Stimulated activated CD8-positive, alpha-beta memory T cell treated with anti-CD3 and anti-CD28 coated beads, Interleukin-15, amount 100 ng/mL, for 48 hours (primary cell): Measurements from ENCODE around the gene UPF1.
"Not testable (repeated sequence)": the region's sequence is repeated elsewhere in the genome, so short reads cannot be mapped to it uniquely, and the experiment has no call there.

ENCODE experiments used
- DNase-seq, 2 donors: peaks; one replicate each; pipeline ENCODE4 v3.0.0-alpha.2; 2020; ENCODE audit warnings: low read depth in 2 of 2

Gene UPF1

GRCh38 chr19:18799389-18799970 lies 32.3 kb upstream of the UPF1 start:
- no peak for DNase-seq

- DNase-seq: no peak
These were observed 31.7 kb upstream of the UPF1 start for GRCh38 chr19:18800079-18800478.

- no peak for DNase-seq
These were observed 31.1 kb upstream of the UPF1 start for GRCh38 chr19:18800636-18801035.

- no peak for DNase-seq
These were observed 29.4 kb upstream of the UPF1 start for GRCh38 chr19:18802354-18802753.

GRCh38 chr19:18803550-18804138 lies 28.1 kb upstream of the UPF1 start:
- no peak for DNase-seq

- DNase-seq: no peak
These were observed 27.6 kb upstream of the UPF1 start for GRCh38 chr19:18804139-18804601.

GRCh38 chr19:18804643-18805042 lies 27.1 kb upstream of the UPF1 start:
- no peak for DNase-seq

GRCh38 chr19:18807861-18808331 lies 23.9 kb upstream of the UPF1 start:
- no peak for DNase-seq

GRCh38 chr19:18809149-18809868 lies 22.4 kb upstream of the UPF1 start:
- DNase-seq: no peak

GRCh38 chr19:18811638-18812037 lies 20.1 kb upstream of the UPF1 start:
- not testable (repeated sequence) for DNase-seq

- no peak for DNase-seq
These were observed 17.7 kb upstream of the UPF1 start for GRCh38 chr19:18814063-18814462.

- no peak for DNase-seq
These were observed 16.1 kb upstream of the UPF1 start for GRCh38 chr19:18815673-18816072.

- DNase-seq: not testable (repeated sequence)
These were observed 15.1 kb upstream of the UPF1 start for GRCh38 chr19:18816645-18817044.

GRCh38 chr19:18817574-18817973 lies 14.2 kb upstream of the UPF1 start:
- no peak for DNase-seq

GRCh38 chr19:18828786-18829185 lies 3.0 kb upstream of the UPF1 start:
- no peak for DNase-seq

GRCh38 chr19:18830488-18830887 lies 1.3 kb upstream of the UPF1 start:
- DNase-seq: no peak

GRCh38 chr19:18832306-18833140 lies 764 bp downstream of the UPF1 start:
- DNase-seq: no peak

GRCh38 chr19:18833141-18833476 lies 1.4 kb downstream of the UPF1 start:
- no peak for DNase-seq

- no peak for DNase-seq
These were observed 2.3 kb downstream of the UPF1 start for GRCh38 chr19:18833849-18834643.

- no peak for DNase-seq
These were observed 2.9 kb downstream of the UPF1 start for GRCh38 chr19:18834644-18834984.

GRCh38 chr19:18839465-18840287 lies 7.9 kb downstream of the UPF1 start:
- no peak for DNase-seq
